Stimulated activated CD8-positive, alpha-beta memory T cell treated with anti-CD3 and anti-CD28 coated beads, Interleukin-7, amount 100 ng/mL, for 4 hours (primary cell): ENCODE data around the gene LKAAEAR1.
A peak's percentile ranks its signal among the peaks of the same experiment; 100 is the strongest.

Experiments used
- DNase-seq, 2 donors: peaks; one replicate each; pipeline ENCODE4 v3.0.0-alpha.2; 2020; ENCODE audit warnings: low read depth in 2 of 2

Gene LKAAEAR1

DNA sequence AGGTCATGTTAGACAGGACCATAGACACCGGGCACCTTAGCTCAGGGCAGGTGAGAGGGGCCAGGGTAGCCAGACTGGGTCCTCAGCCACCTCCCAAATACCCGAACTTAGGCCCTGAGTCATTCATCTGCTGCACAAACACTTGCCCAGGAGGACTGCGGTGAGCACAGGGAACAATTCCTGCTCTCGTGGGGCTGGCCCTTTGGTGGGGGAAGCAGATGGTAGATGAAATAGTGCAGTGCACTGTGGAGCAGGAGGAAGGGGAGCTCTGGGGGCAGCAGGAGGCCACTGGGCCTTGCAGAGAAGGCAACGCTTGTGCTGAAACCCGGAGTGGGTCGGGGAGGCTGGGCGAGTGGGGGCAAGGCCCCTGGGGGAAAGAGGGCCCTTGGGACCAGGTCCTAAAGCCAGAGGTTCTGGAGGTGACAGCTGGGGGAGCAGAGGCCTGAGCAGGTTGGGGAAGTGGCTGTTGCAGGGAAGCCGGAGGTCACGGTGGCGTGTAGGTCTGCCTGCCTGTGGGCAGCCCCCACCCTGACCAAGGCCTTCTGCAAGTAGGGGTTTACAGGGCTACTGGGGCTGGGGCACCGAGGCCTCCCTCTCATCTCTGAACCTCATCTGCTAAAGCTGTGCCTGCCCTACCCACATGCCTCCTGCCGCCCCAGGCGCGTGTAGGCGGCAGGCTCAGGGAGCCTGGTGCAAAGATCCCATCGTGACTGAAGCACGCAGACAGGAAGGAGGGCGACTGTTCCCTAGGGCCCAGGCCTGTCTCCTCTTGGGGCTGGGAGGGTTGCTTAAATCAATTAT lies 27.8 kb upstream of the LKAAEAR1 start:
- DNase-seq, result no peak

DNA sequence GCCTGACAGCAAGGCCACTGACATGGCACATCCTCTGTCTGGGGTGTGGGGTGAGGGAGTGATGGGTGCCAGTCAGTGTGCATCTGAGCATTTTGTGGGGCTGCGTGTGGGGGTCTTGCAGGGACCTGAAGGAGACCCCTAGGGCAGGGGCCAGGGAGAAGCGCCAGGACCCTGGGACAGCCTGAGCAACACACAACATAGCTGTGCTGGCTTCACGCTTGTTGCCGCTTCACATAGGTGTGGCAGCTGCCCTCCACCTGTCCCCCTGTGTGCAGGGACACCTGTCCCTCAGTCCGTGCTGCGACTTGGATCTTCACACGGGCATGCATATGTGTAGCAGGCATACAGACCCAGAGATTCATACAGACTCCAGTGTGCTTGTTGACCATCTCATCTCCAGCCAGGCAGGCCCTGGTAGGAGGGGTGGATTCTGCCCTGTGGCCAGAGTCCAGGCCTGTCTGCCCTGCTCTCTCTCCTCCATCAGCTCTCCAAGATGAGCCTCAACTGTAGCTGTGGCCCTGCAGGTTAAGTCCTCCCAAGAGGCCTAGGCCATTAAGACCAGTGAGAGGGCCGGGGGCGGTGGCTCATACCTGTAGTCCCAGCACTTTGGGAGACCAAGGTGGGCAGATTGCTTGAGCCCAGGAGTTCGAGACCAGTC lies 26.3 kb upstream of the LKAAEAR1 start:
- no peak for DNase-seq

DNA sequence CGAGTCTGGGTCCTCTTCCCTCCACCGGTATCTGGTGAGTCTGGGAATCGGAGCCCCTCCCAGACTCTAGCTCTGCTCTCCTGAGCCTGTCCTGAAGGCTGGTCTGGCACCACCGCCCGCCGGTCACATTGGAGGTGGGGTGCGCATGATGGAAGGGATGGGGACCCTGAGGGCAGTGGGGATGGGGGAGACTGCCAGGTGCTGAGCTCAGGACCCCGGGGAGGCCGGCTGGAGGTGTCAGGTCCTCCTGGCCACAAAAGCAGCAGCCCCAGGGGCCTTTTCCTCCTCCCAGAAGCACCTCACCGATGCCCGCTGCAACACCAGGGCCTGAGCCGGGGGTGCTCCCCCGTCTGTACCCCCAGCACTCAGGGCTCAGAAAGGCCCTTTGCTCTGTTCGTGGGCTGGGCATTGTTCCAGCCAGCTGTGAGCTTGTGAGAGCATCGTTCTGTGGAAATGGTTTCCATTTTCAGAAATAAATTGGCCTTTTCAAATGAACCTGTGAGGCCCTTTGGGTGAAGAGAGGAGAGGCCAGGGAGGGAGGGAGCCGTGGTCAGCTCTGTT lies 25.7 kb upstream of the LKAAEAR1 start:
- no peak for DNase-seq

DNA sequence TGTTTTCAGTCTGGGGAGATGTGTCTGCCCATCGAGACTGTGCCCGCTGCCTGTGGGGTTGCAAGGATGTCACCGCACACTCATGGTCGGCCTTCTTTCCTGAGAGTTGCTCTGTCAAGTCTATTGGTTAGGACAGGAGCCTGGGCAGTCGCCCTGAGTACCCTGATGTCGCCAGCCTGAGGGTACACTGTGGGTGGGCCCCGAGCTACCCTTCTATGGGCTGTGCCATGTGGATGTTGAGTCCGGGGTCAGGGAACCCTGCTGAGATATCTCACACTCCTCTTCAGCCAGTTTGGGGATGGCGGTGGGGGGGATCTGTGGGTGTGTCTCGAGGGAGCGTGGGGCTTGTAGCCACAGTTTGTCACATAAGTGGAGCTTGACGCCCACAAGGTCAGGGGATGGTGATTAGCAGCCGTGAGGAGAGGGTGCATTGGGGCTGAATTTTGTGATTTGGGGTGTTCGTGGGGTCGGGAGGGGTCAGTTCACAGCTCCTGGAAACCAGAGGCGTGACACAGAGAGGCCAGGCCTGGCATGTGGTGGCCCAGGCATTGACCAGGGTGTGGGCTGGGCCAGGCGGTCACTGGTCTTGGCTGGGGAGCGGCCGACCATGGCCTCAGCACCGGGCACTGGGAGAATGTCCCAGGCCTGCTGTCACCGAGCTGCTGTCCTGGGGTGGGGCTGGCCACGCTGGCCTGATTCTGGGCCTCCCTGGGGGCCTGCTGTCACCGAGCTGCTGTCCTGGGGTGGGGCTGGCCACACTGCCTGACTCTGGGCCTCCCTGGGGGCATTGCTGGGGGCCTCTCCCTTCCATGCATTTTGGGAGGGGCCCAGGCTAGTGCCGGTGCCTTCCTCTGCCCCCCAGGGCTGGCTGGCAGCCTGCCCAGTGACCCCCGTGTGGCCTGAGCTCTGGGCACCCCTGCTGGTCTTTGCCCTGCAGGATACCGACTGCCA lies 24.8 kb upstream of the LKAAEAR1 start:
- DNase-seq, result no peak

DNA sequence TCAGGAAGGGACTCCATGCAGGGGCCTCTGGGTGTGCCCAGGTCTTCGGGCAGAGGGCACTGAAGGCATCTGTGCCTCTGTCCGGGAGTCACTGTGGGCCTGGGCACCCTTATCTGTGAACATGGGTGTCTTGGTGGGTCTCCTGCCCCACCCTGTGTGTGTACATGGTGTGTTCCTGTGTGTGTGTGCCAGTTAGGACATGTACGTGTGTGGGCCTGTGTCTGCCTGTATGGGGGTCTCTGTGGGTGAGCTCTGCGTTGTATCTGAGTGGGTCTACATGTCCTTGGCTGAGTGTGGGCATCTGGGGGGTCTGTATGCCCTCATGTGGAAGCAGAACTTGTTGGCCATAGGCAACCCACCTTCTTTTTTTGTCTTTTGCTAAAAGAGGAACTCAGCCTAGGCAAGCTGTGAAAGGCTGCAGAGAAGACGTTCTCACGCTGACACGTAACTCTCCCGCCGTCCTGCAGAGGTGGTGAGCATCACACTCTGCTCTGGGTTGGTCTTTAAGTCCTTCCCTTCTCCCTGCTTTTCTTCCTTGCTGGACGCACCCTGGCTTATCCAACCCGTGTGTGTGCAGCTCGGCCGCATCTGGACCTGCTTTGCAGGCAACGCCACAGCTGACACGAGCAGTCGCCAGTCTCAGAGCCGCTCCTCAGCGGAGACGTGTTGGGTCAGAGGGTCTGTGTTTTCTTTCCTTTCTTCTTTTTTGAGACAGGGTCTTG lies 23.7 kb upstream of the LKAAEAR1 start:
- DNase-seq, result no peak

DNA sequence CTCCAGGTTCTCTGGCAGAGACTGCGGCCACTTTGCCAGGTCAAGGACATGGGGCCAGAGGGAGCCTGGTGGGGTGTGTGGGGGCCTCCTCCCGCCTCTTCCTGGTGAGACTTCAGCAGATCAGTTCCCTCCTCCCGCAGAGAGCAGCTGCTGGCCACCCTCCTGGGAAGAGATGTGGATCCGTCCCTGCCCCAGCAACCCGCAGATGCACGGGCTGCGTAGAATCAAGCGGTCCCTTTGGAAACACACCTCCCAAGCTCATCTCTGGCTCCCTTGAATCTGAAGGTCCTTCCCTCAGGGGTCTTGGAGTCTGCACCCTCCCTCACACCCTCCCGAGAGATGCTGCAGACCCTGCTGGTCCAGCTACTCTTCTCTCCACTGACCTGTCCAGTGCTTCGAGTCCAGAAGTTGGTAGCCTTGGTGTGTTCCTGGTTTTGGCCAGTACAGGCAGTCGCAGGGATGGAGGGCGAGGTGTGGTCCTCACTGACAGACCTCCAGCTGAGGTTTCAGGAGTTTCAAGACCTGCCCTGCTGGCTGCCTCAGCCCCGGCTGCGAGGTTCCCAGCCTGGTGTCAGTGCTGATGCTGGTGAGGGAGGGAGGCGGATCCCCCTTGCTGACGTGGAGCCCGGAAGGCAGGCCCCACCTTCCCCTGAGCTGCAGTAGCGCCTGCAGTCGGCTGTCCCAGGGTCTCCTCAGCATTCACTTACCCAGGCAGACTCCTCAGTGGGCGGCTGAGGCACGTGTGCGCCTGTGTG lies 23.0 kb upstream of the LKAAEAR1 start, which contains the start of gene NPBWR2:
NPBWR2 (minus strand) TSS at position 585 of the 755 bp plus-strand sequence. CDS start 734 bp downstream, outside the sequence.
- no peak for DNase-seq

DNA sequence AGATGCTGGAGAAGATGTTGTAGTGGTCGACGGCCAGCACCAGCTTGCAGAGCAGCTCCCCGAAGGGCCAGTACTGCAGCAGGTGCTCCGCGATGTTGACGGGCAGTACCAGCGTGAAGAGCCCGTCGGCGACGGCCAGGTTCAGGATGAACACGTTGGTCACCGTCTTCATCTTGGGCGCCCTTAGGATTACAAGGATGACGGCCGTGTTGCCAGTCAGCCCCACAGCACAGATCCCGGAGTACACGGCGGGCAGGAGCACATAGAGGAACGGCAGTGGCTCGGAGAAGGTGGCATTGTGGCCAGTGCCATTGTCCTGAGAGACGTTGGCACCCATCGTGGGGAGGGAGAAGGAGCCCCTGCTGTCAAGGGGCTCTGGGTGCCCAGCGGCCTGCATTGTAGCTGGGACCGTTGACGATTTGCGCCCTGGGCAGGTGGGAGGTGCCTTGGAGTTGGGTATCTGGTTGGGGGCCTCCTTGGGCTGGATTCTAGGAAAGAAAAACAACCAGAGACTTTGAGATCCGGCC lies 22.3 kb upstream of the LKAAEAR1 start:
- DNase-seq, result no peak

DNA sequence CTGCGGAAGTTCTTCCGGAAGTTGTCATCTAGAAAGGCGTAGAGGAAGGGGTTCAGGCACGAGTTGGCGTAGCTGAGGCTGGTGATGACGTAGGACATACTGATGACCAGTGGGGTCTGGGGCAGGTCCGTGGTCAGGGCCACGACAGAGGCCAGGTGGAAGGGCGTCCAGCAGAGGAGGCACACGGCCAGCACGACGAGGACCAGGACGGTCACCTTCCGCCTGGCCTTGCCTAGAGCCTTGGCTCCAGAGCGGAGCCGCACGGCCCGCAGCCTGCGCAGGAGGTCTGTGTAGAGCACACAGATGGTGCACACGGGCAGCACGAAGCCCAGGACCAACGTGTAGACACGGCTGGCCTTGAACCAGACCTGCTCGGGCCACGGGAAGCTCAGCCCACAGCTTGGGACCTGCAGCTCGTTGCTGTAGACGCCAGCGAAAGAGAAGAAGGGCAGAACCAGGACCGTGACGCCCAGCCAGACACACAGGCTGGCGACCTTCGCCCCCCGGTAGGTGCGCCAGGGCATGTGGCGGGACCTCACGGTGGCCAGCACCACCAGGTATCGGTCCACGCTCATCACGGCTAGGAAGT lies 21.7 kb upstream of the LKAAEAR1 start:
- DNase-seq, result no peak

DNA sequence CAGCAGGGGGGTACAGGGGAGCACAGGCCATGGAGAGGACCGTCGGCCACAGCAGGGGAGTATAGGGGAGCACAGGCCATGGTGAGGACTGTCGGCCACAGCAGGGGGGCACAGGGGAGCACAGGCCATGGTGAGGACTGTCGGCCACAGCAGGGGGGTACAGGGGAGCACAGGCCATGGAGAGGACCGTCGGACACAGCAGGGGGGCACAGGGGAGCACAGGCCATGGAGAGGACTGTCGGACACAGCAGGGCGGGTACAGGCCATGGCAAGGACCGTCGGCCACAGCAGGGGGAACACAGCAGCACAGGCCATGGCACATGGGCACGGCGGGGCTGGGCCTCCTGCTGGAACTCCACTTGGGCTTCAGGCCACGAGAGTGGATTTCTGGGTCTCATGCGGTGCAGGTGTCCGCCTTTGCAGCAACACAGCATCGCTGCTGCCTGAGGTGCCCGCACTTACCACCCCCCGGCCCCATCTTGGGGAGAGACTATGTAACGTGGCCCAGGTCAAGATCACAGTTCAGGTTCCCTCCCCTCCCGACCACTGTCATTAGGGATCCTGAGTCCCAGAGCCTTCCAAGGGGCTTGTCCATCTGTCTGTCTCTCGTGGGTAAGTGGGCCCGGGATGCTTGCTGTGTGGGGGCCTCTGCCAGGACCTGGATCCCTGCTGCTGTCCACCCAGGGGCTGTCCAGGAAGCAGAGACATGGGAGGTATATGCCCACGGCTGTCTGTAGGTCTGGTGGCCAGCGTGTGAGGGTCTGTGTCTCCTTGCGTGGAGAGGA lies 20.7 kb upstream of the LKAAEAR1 start:
- no peak for DNase-seq

DNA sequence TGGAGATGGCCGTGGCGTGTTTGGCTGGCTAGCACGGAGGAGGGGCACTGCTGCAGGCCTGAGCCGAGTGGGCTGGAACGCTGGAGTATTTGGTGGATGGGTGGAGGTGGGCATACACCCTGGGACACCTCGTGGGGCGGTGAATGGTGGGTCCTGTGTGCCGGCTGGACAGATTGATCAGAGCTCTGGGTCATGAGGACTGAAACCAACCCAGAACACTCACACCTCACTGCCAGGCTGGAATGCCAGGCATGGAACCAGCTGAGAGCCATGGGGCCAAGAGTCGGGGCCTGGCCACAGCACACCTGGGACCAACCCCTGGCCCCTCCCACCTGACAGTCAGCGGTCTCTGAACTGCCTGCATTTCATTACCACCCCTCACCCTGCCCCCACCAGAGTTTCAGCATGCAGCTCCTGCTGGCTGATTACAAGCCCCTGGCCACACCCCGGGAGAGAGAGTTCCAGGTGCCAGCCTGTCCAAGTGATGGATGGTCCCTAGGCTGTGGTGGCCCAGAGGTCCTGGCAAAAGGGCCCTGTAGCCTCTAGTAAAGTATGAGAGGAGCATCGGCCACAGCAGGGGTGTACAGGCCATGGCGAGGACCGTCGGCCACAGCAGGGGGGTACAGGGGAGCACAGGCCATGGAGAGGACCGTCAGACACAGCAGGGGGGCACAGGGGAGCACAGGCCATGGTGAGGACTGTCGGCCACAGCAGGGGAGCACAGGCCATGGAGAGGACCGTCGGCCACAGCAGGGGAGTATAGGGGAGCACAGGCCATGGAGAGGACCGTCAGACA lies 19.9 kb upstream of the LKAAEAR1 start:
- no peak for DNase-seq

DNA sequence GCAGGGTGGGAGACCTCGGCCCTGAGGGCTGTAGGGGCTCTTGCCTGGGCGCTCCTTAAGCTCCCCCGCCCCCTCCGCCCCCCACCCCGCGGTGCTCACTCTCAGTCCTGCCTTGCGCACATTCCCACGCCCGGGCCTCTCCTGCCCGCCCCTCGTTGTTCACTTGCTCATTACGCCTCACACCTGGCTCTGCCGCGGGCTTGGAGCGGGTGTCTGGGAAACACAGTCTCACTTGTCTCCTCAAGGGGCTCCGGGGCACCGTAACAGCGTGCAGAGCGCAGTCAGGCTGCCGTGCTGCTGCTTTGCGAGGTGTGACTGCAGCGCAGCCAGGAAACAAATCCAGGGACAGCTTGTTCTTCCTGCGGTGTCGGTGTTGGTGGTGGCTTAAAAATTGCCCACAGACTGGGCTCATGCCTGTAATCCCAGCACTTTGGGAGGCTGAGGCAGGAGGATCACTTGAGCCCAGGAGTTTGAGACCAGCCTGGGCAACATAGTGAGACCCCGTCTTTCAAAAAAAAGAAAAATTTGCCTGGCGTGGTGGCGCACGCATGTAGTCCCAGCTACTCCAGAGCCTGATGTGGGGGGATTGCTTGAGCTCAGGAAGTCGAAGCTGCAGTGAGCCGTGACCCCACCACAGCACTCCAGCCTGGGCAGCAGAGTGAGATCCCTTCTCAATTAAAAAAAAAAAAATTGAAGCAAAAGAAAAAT lies 18.6 kb upstream of the LKAAEAR1 start:
- no peak for DNase-seq

DNA sequence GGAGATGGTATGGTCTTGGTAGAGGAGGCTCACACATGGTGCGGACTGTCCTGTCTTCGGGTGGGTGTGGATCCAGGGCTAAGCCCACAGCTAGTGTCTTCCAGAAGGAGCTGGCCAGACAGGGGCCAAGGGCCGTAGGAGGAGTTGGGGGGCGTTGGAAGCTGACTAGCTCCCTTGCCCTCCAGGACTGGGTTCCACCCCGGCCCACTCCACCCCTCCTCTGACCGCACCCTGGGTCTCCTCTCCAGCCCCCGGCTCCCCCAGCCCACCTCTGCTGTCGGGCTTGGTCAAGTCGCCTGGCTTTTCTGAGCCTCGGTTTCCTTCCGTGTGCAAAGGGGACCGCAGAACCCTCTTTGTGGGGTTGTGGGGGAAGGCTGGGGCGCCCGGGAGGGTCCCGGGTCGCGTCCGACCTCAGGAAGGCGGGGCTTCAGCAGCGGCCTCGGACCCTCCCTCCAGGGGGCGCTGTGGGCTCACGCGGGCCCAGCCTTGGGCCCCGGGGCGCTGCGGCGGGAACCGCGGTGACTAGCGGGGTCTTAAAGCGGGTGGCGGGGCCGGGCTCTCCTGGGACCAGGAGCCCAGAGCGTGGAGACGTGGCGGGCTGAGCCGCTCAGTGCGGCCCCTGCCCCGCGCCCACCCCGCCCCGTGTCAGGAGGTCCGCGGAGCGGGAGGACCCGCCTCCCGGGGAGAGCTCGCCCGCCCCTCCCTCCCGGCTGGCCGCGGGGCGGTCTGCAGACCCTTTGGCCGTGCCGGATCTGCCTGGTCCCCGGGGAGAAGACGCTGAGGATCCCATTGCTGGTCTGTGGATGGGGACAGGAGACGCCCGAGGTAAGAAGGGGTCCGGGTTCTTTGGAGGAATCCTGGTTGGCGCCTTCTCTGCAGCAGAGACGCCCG lies 17.8 kb upstream of the LKAAEAR1 start:
- peak in 1 of 2 donors; percentile 41 for DNase-seq

DNA sequence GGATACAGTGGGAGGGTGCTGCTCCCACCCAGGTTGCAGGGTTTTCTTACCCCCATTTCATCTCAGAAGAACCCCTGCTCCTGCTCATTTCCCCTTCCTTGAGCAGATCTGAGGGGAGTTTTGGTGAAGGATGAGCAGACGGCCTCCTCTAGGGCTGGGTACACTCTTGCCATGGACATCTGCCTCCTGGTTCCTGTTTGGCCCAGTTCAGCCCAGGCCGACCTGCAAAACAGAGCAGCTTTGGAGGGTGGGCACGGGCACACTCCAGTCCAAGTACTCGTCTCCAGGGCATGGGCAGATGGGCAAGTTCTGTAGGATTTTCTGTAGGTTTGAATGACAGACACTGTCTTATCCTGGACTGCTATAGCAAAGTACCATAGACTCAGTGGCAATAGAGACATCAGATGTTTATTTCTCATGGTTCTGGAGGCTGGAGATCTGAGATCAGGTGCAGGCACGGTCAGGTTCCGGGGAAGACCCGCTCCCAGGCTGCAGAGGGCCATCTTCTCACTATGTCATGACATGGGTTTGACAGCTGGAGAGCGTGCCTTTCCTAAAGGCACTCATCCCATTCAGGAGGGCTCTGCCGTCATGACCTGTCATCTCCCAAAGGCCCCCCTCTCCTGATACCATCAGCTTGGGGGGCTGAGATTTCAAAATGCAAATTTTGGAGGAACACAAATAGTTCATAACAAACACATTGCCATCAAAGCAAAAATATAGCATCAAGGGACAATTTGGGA lies 16.9 kb upstream of the LKAAEAR1 start:
- no peak for DNase-seq

DNA sequence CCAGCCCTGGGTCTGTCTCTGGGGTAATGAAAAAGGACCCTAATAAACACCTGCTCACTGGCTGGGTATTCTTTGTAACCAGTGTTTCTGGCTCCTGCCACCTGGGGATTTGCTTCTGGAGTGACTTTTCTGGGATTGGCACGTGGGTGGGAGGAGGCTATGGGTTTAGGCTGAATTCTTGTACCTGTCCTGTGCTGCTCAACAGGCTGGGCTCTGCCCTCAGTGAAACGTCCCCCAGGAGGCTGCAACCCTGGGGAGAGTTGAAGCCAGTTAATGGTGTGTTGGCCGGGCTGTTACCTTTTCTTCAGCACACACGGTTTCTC lies 16.3 kb upstream of the LKAAEAR1 start:
- DNase-seq, result no peak

DNA sequence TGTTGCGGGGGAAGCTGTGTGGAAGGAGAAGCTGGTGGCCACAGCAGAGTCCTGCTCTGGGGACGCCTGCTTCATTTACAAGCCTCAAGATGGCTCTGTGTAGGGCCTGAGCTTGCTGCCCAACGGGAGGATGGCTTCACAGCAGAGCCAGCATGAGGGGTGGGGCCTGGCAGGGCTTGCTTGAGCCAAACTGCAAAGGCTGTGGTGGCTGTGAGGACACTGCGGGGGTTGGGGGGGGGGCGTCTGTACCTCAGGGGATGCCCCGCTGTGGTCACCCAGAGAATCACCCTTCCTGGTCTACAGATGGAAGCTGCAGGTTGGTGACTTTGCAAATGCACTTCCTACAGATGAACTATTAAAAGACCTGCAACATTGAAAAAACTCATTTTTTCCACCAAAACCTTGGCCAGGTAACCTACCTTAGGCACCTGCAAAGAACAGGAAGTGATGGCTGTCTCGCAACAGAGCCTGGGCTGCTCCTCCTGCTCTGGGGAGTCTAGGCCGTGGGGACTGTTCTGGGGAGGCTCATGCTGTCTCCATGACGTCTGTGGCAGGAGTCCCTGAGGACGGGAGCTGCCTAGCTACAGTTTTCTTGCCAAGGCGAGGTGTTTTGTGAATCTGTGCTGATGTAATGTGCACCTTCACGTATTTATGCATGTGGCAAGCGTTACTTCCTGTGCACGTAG lies 15.8 kb upstream of the LKAAEAR1 start:
- no peak for DNase-seq
